ENCODE results near the gene GLUL. TPM values are rescaled to one million over a fixed set of nuclear protein-coding genes. Genes with fewer than 3 reads are reported as not detected.
A peak's percentile ranks its signal among the peaks of the same experiment; 100 is the strongest.

Gene GLUL
- 100 to 1,000 TPM; 228 to 375 (median 316) TPM for polyA plus RNA-seq (ENCODE audit: insufficient read length in 10 of 10)
- long read RNA-seq, donor 1, full-length matches to known transcripts: 65 of 72 reads
- long read RNA-seq, donor 1, partial matches to known transcripts: 7 of 72 reads
- long read RNA-seq, donor 1, other reads (novel, unspliced or antisense): 0 of 72 reads
- long read RNA-seq, donor 2, full-length matches to known transcripts: 50 of 62 reads
- long read RNA-seq, donor 2, partial matches to known transcripts: 6 of 62 reads
- long read RNA-seq, donor 2, other reads (novel, unspliced or antisense): 6 of 62 reads
- long read RNA-seq, donor 3: 0 reads
- long read RNA-seq, donor 4, full-length matches to known transcripts: 30 of 30 reads
- long read RNA-seq, donor 4, partial matches to known transcripts: 0 of 30 reads
- long read RNA-seq, donor 4, other reads (novel, unspliced or antisense): 0 of 30 reads
- long read RNA-seq, donor 5, full-length matches to known transcripts: 83 of 100 reads
- long read RNA-seq, donor 5, partial matches to known transcripts: 12 of 100 reads
- long read RNA-seq, donor 5, other reads (novel, unspliced or antisense): 5 of 100 reads
- long read RNA-seq, donor 6, full-length matches to known transcripts: 46 of 95 reads
- long read RNA-seq, donor 6, partial matches to known transcripts: 49 of 95 reads
- long read RNA-seq, donor 6, other reads (novel, unspliced or antisense): 0 of 95 reads
- long read RNA-seq, donor 7, full-length matches to known transcripts: 47 of 47 reads
- long read RNA-seq, donor 7, partial matches to known transcripts: 0 of 47 reads
- long read RNA-seq, donor 7, other reads (novel, unspliced or antisense): 0 of 47 reads
- long read RNA-seq, donor 8, full-length matches to known transcripts: 24 of 58 reads
- long read RNA-seq, donor 8, partial matches to known transcripts: 34 of 58 reads
- long read RNA-seq, donor 8, other reads (novel, unspliced or antisense): 0 of 58 reads
- long read RNA-seq, donor 9, full-length matches to known transcripts: 7 of 12 reads
- long read RNA-seq, donor 9, partial matches to known transcripts: 5 of 12 reads
- long read RNA-seq, donor 9, other reads (novel, unspliced or antisense): 0 of 12 reads

GRCh38 chr1:182391362-182392049, at the start of gene GLUL:
Gene GLUL, minus strand, starts transcription at chr1:182391790. Its CDS starts 3,053 bp downstream, at chr1:182388737.
- peak; percentile 93 to 97 (median 95) for DNase-seq

GRCh38 chr1:182438326-182438725, 46.7 kb upstream of the GLUL start:
- no peak for DNase-seq

- no peak for DNase-seq
Observed at GRCh38 chr1:182433580-182433979, 42.0 kb upstream of the GLUL start.

- no peak for DNase-seq
Observed at GRCh38 chr1:182431278-182431677, 39.7 kb upstream of the GLUL start.

- DNase-seq: no peak
Observed at GRCh38 chr1:182430263-182431068, 38.9 kb upstream of the GLUL start.

- no peak for DNase-seq
Observed at GRCh38 chr1:182428043-182428442, 36.5 kb upstream of the GLUL start.

GRCh38 chr1:182426442-182427430, 35.1 kb upstream of the GLUL start:
- no peak for DNase-seq

- no peak for DNase-seq
Observed at GRCh38 chr1:182415789-182416188, 24.2 kb upstream of the GLUL start.

GRCh38 chr1:182413969-182414368, 22.4 kb upstream of the GLUL start:
- no peak for DNase-seq

- DNase-seq: no peak
Observed at GRCh38 chr1:182413486-182413885, 21.9 kb upstream of the GLUL start.

- peak in 2 of 3 donors; percentile 30 to 38 for DNase-seq
Observed at GRCh38 chr1:182410620-182411273, 19.2 kb upstream of the GLUL start.

- DNase-seq: no peak
Observed at GRCh38 chr1:182410138-182410537, 18.5 kb upstream of the GLUL start.

- no peak for DNase-seq
Observed at GRCh38 chr1:182408435-182409075, 17.0 kb upstream of the GLUL start.

GRCh38 chr1:182407724-182408123, 16.1 kb upstream of the GLUL start:
- DNase-seq: no peak

- no peak for DNase-seq
Observed at GRCh38 chr1:182406012-182406411, 14.4 kb upstream of the GLUL start.

- DNase-seq: no peak
Observed at GRCh38 chr1:182405578-182405977, 14.0 kb upstream of the GLUL start.

GRCh38 chr1:182404781-182405180, 13.2 kb upstream of the GLUL start:
- DNase-seq: no peak

GRCh38 chr1:182400567-182400966, 9.0 kb upstream of the GLUL start, which contains the start of gene TEDDM1:
Gene TEDDM1, minus strand, starts transcription at chr1:182400667. Its CDS starts 182 bp downstream, at chr1:182400485.
- no peak for DNase-seq
